ENCODE data around the gene LZTS3. TPM values are rescaled to one million over a fixed set of nuclear protein-coding genes. Genes with fewer than 3 reads are reported as not detected.

Gene LZTS3
- total RNA-seq, 1 donor from 2014 or later: 6.9 TPM

DNA sequence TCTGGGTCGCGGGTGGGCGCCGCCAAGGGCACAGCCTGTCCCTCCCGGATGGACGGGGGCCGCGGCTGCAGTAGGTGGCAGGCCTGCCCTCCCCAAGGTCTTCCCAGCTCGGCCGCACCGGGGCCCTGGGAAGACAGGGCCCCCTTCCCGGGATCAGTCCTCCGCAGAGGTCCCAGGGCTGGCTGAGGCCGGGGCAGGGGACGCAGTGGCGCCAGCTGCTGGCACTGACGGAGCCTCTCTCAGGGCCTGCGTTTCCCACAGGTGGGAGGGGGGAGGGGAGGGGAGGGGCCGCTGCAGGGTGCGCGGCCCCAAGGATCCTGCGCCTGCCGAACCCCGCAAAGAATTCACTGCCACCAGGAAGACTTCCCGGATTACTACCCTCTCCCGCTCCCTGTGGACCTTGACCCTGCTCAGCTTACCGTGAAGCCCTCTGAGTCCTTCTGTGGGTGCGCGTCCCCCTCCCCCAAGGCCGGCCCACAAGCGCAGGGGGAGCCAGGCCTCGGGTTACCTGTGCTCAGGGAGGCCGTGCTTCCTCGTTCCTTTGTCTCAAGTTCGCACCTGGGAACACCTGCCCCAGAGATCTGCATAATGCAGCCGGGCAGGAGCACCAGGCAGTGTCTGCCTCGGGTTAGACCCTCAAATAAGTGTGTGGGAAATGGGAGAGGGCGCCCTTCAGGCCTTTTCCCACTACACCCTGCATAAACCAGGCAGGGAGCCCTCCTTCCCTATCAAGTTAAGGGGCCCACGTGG lies 5.1 kb downstream of the LZTS3 start:
- Mint-ChIP-seq H3K4me1 (ENCODE audit: unreplicated experiment) (peaks cover 8% of the 10 kb centered on the region), H3K36me3 (ENCODE audit: unreplicated experiment) (peaks cover 3% of the 10 kb centered on the region), H3K27me3 (ENCODE audit: unreplicated experiment) (peaks cover 4% of the 10 kb centered on the region), H3K4me3 (ENCODE audit: unreplicated experiment) (no peak overlapping the region), H3K9me3 (ENCODE audit: unreplicated experiment) (no peaks in the 10 kb centered on the region), H3K27ac (ENCODE audit: unreplicated experiment) (no peak overlapping the region)
- no peak for DNase-seq (ENCODE audit: extremely low spot score, unreplicated experiment)
- no peak for TF ChIP-seq CTCF (IDR thresholded peaks at IDR 0.05)

- peaks cover 4% of the 10 kb centered on the region for H3K27me3 Mint-ChIP-seq (ENCODE audit: unreplicated experiment)
- H3K36me3 Mint-ChIP-seq (ENCODE audit: unreplicated experiment): peaks cover 3% of the 10 kb centered on the region
- H3K9me3 Mint-ChIP-seq (ENCODE audit: unreplicated experiment): no peaks in the 10 kb centered on the region
- H3K4me1 Mint-ChIP-seq (ENCODE audit: unreplicated experiment): peaks cover 7% of the 10 kb centered on the region
- no peak for TF ChIP-seq CTCF (IDR thresholded peaks at IDR 0.05)
- no peak overlapping the region for H3K27ac Mint-ChIP-seq (ENCODE audit: unreplicated experiment)
- no peak for DNase-seq (ENCODE audit: extremely low spot score, unreplicated experiment)
- no peak overlapping the region for H3K4me3 Mint-ChIP-seq (ENCODE audit: unreplicated experiment)
Measured at GRCh38 chr20:3167738-3168078, 5.6 kb downstream of the LZTS3 start.

DNA sequence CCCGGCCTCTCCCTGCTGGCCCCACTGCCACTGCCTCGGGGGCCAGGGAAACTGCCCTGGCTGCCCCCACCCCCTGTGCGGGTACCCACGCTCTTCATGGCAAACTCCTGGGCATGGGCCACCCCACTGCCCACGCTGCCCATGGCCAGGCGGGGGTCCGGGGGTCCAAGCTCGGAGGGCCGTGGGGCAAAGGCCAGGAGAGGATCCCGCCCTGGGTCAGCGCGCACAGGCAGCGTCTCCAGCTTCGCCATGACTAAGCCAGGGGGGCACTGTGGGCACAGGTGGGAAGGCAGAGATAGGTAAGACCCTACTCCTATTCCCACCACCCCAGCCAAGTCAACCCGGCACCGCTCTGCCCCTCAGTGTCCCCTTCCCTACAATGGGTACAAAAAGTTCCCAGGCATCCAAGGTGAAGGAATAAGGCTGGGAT lies 6.4 kb downstream of the LZTS3 start:
- Mint-ChIP-seq H3K27ac (ENCODE audit: unreplicated experiment) (no peak overlapping the region), H3K36me3 (ENCODE audit: unreplicated experiment) (peaks cover 3% of the 10 kb centered on the region), H3K27me3 (ENCODE audit: unreplicated experiment) (peaks cover under 1% of the 10 kb centered on the region), H3K4me1 (ENCODE audit: unreplicated experiment) (peaks cover 2% of the 10 kb centered on the region), H3K9me3 (ENCODE audit: unreplicated experiment) (no peaks in the 10 kb centered on the region), H3K4me3 (ENCODE audit: unreplicated experiment) (no peak overlapping the region)
- no peak for TF ChIP-seq CTCF (IDR thresholded peaks at IDR 0.05)
- no peak for DNase-seq (ENCODE audit: extremely low spot score, unreplicated experiment)

DNA sequence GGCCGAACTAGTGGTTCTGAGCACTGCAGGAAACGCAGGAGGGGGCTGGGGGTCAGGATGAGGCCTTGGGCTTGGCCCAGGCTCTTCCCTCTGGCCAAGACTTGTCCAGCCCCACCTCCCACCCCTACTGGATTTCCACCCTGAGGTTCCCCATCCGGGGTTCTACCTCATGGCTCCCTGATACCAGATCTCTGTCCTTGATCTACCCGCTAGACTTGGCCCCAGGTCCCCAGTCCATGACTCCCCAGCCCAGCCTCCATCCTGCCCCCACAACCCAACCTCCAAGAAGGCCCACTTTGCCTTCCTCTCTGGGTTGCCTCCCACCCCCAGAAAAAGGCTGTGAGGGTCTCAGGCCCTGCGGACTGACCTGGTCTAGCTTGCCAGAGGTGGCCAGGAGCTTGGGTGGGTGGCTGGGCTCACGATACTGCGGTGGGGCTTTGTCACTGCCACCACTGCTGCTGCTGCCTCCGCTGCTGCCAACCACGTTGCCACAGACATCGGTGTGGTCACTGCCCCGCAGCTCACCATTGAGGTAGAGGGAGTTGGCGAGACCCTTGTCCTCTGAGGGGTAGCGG lies 6.9 kb downstream of the LZTS3 start:
- Mint-ChIP-seq H3K36me3 (ENCODE audit: unreplicated experiment) (peaks cover 3% of the 10 kb centered on the region), H3K27me3 (ENCODE audit: unreplicated experiment) (no peaks in the 10 kb centered on the region), H3K27ac (ENCODE audit: unreplicated experiment) (no peak overlapping the region), H3K9me3 (ENCODE audit: unreplicated experiment) (no peaks in the 10 kb centered on the region), H3K4me1 (ENCODE audit: unreplicated experiment) (peaks cover 2% of the 10 kb centered on the region), H3K4me3 (ENCODE audit: unreplicated experiment) (no peak overlapping the region)
- no peak for TF ChIP-seq CTCF (IDR thresholded peaks at IDR 0.05)
- no peak for DNase-seq (ENCODE audit: extremely low spot score, unreplicated experiment)

DNA sequence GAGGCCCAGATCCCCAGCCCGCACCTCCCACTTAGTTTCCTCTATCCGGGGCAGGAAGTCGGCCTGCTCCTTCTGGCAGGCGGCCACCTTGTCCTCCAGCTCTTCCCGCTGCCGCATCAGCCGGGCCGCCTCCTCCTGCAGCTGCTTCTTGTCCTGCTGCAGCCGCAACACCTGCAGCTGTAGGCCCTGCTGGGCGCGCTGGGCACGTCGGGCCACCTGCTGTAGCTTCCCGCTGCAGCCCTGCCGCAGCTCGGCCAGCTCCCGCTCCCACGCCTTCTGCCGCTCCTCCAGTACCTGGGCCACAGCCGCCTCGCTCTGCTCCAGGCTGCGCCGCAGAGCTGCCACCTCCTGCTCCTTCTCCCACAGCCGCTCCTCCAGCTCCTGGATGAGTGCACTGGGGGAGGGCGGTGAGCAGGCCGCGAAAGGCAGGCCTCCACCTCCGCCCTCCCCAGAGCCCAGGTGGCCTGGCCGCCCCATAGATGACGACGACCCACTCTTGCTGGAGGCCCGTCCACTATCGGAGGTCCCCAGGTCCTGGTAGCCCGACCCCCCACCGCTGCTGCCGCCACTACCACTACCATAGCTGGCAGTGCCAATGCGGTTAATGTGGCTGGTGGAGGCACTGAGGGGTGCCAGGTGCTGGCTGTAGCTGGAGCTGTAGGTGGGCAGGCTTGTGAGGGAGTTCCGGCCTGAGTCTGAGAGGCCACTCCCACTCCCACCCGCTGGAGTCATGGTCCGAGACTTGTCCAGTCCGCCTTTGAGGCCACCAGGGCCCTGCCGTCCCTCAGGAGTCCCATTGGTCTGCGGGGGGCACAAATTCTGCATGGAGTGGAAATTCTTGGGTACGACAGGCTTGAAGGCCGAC lies 7.6 kb downstream of the LZTS3 start:
- TF ChIP-seq CTCF (IDR thresholded peaks at IDR 0.05): no peak
- Mint-ChIP-seq H3K4me1 (ENCODE audit: unreplicated experiment) (peaks cover 2% of the 10 kb centered on the region), H3K36me3 (ENCODE audit: unreplicated experiment) (peaks cover 3% of the 10 kb centered on the region), H3K9me3 (ENCODE audit: unreplicated experiment) (no peaks in the 10 kb centered on the region), H3K27me3 (ENCODE audit: unreplicated experiment) (no peaks in the 10 kb centered on the region), H3K27ac (ENCODE audit: unreplicated experiment) (no peak overlapping the region), H3K4me3 (ENCODE audit: unreplicated experiment) (no peak overlapping the region)
- DNase-seq (ENCODE audit: extremely low spot score, unreplicated experiment): no peak

Data from osteocyte (in vitro differentiated cells).